Activated naive CD8-positive, alpha-beta T cell (primary cell): ENCODE results near the gene KPNA1.

Source experiments
- H3K27ac Mint-ChIP-seq: one replicate; pipeline ENCODE4 v1.8.0; 2021; ENCODE audit warnings: mixed read lengths
- H3K27me3 Mint-ChIP-seq: one replicate; pipeline ENCODE4 v1.8.0; 2021; ENCODE audit warnings: mixed read lengths
- H3K36me3 Mint-ChIP-seq: one replicate; pipeline ENCODE4 v1.8.0; 2021; ENCODE audit warnings: mixed read lengths
- H3K4me1 Mint-ChIP-seq: one replicate; pipeline ENCODE4 v1.8.0; 2021; ENCODE audit warnings: low read depth, mixed read lengths
- H3K4me3 Mint-ChIP-seq: one replicate; pipeline ENCODE4 v1.8.0; 2021; ENCODE audit warnings: mild to moderate bottlenecking, mixed read lengths
- H3K9me3 Mint-ChIP-seq: one replicate; pipeline ENCODE4 v1.8.0; 2021; ENCODE audit warnings: low read depth, mixed read lengths

KPNA1 gene

GRCh38 chr3:122514123-122515019, at the start of gene KPNA1:
TSS of gene KPNA1 (minus strand) at chr3:122514939. CDS start at chr3:122496565, 18,374 bp downstream.
- Mint-ChIP-seq H3K4me1 (peaks cover 44% of the 10 kb centered on the region), H3K27me3 (no peaks in the 10 kb centered on the region), H3K9me3 (peaks cover 7% of the 10 kb centered on the region), H3K27ac (peak within 1 kb of the TSS; percentile 98), H3K4me3 (peak within 1 kb of the TSS; percentile 97), H3K36me3 (peaks cover 9% of the 10 kb centered on the region)

- Mint-ChIP-seq H3K27ac (peak within 1 kb of the TSS; percentile 99), H3K9me3 (no peaks in the 10 kb centered on the region), H3K27me3 (no peaks in the 10 kb centered on the region), H3K4me1 (peaks cover 73% of the 10 kb centered on the region), H3K4me3 (peak within 1 kb of the TSS; percentile 97), H3K36me3 (peaks cover 15% of the 10 kb centered on the region)
Observed at GRCh38 chr3:122564155-122564912, 49.6 kb upstream of the KPNA1 start, which contains the start of the genes DTX3L and PARP9. TSS of gene DTX3L (plus strand) at chr3:122564338. CDS start at chr3:122564427, 89 bp downstream. TSS of gene PARP9 (minus strand) at chr3:122564300. CDS start at chr3:122559620, 4,680 bp downstream.

- H3K9me3 Mint-ChIP-seq, result no peaks in the 10 kb centered on the region
- H3K4me3 Mint-ChIP-seq, result peak overlapping the region; percentile 97
- H3K27ac Mint-ChIP-seq, result peak overlapping the region; percentile 99
- no peaks in the 10 kb centered on the region for H3K27me3 Mint-ChIP-seq
- H3K4me1 Mint-ChIP-seq, result peaks cover 68% of the 10 kb centered on the region
- peaks cover 16% of the 10 kb centered on the region for H3K36me3 Mint-ChIP-seq
Observed at GRCh38 chr3:122563717-122564025, 48.9 kb upstream of the KPNA1 start.

GRCh38 chr3:122562923-122563716, 48.4 kb upstream of the KPNA1 start:
- Mint-ChIP-seq H3K4me1 (peaks cover 63% of the 10 kb centered on the region), H3K36me3 (peaks cover 13% of the 10 kb centered on the region), H3K27ac (peak overlapping the region; percentile 99)

GRCh38 chr3:122560680-122561079, 45.9 kb upstream of the KPNA1 start:
- Mint-ChIP-seq H3K4me1 (peaks cover 43% of the 10 kb centered on the region), H3K27me3 (no peaks in the 10 kb centered on the region), H3K4me3 (peak overlapping the region; percentile 2), H3K27ac (peak overlapping the region; percentile 80), H3K36me3 (peaks cover 13% of the 10 kb centered on the region), H3K9me3 (no peaks in the 10 kb centered on the region)

More at GRCh38 chr3:122562923-122563716, 48.4 kb upstream of the KPNA1 start:
- Mint-ChIP-seq H3K4me3 (peak overlapping the region; percentile 97), H3K9me3 (no peaks in the 10 kb centered on the region), H3K27me3 (no peaks in the 10 kb centered on the region)

GRCh38 chr3:122559906-122560305, 45.2 kb upstream of the KPNA1 start:
- Mint-ChIP-seq H3K4me1 (peaks cover 37% of the 10 kb centered on the region), H3K4me3 (no peak overlapping the region), H3K27ac (peak overlapping the region; percentile 46), H3K9me3 (no peaks in the 10 kb centered on the region), H3K27me3 (no peaks in the 10 kb centered on the region), H3K36me3 (peaks cover 15% of the 10 kb centered on the region)

GRCh38 chr3:122558605-122559004, 43.9 kb upstream of the KPNA1 start:
- Mint-ChIP-seq H3K4me3 (no peak overlapping the region), H3K9me3 (no peaks in the 10 kb centered on the region), H3K27me3 (no peaks in the 10 kb centered on the region), H3K4me1 (peaks cover 37% of the 10 kb centered on the region), H3K27ac (no peak overlapping the region), H3K36me3 (peaks cover 20% of the 10 kb centered on the region)

GRCh38 chr3:122557356-122557755, 42.6 kb upstream of the KPNA1 start:
- no peak overlapping the region for H3K4me3 Mint-ChIP-seq
- no peak overlapping the region for H3K27ac Mint-ChIP-seq
- H3K4me1 Mint-ChIP-seq, result peaks cover 30% of the 10 kb centered on the region
- H3K36me3 Mint-ChIP-seq, result peaks cover 20% of the 10 kb centered on the region
- no peaks in the 10 kb centered on the region for H3K27me3 Mint-ChIP-seq
- H3K9me3 Mint-ChIP-seq, result no peaks in the 10 kb centered on the region

- H3K27me3 Mint-ChIP-seq, result no peaks in the 10 kb centered on the region
- H3K4me3 Mint-ChIP-seq, result no peak overlapping the region
- H3K9me3 Mint-ChIP-seq, result no peaks in the 10 kb centered on the region
- peaks cover 16% of the 10 kb centered on the region for H3K4me1 Mint-ChIP-seq
- H3K36me3 Mint-ChIP-seq, result peaks cover 27% of the 10 kb centered on the region
- H3K27ac Mint-ChIP-seq, result no peak overlapping the region
Observed at GRCh38 chr3:122555275-122556071, 40.7 kb upstream of the KPNA1 start.

GRCh38 chr3:122553171-122553570, 38.4 kb upstream of the KPNA1 start:
- Mint-ChIP-seq H3K27ac (no peak overlapping the region), H3K4me3 (no peak overlapping the region), H3K36me3 (peaks cover 32% of the 10 kb centered on the region), H3K27me3 (no peaks in the 10 kb centered on the region), H3K4me1 (peaks cover 10% of the 10 kb centered on the region), H3K9me3 (no peaks in the 10 kb centered on the region)

- Mint-ChIP-seq H3K27ac (no peak overlapping the region), H3K9me3 (no peaks in the 10 kb centered on the region), H3K4me1 (peaks cover 4% of the 10 kb centered on the region), H3K4me3 (no peak overlapping the region), H3K27me3 (no peaks in the 10 kb centered on the region), H3K36me3 (peaks cover 37% of the 10 kb centered on the region)
Observed at GRCh38 chr3:122548619-122549018, 33.9 kb upstream of the KPNA1 start.

- H3K27ac Mint-ChIP-seq, result no peak overlapping the region
- no peaks in the 10 kb centered on the region for H3K27me3 Mint-ChIP-seq
- H3K4me3 Mint-ChIP-seq, result no peak overlapping the region
- H3K9me3 Mint-ChIP-seq, result no peaks in the 10 kb centered on the region
- H3K4me1 Mint-ChIP-seq, result peaks cover 1% of the 10 kb centered on the region
- peaks cover 35% of the 10 kb centered on the region for H3K36me3 Mint-ChIP-seq
Observed at GRCh38 chr3:122548076-122548475, 33.3 kb upstream of the KPNA1 start.

- Mint-ChIP-seq H3K36me3 (peaks cover 36% of the 10 kb centered on the region), H3K27me3 (no peaks in the 10 kb centered on the region), H3K9me3 (no peaks in the 10 kb centered on the region), H3K4me1 (no peaks in the 10 kb centered on the region), H3K4me3 (no peak overlapping the region), H3K27ac (no peak overlapping the region)
Observed at GRCh38 chr3:122546151-122546550, 31.4 kb upstream of the KPNA1 start.

- H3K4me1 Mint-ChIP-seq, result peaks cover 24% of the 10 kb centered on the region
- peaks cover 21% of the 10 kb centered on the region for H3K36me3 Mint-ChIP-seq
- no peaks in the 10 kb centered on the region for H3K9me3 Mint-ChIP-seq
- no peaks in the 10 kb centered on the region for H3K27me3 Mint-ChIP-seq
- H3K27ac Mint-ChIP-seq, result peak overlapping the region; percentile 7
- H3K4me3 Mint-ChIP-seq, result no peak overlapping the region
Observed at GRCh38 chr3:122538956-122539490, 24.3 kb upstream of the KPNA1 start.
